ENCODE data around the gene DCHS2. TPM values are rescaled to one million over a fixed set of nuclear protein-coding genes. Genes with fewer than 3 reads are reported as not detected.

The DCHS2 gene
- total and polyA plus RNA-seq, 10 of the 15 experiments (the other 5 are each of a cell fraction or from before 2014, with no cell fraction given) = 0.01 to 0.31 (median 0.06) TPM; not detected in 3

DNA sequence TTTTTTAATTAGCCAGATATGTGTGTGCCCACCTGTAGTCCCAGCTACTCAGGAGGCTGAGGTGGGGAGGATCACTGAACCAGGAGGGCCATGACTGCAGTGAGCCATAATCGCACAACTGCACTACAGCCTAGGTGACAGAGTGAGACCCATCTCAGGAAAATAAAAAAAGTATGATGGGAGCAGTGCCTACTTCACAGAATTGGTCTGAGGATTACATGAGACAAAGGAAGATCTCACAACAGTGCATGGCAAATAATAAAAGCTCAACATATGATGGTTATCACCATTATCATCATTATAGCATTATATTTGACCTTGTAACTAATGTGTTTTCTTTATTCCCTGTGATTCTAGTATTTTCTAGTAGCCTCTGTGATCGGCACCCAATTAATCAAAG lies 19.9 kb upstream of the DCHS2 start:
- H3K27me3 ChIP-seq (replicated peaks in 1 of 2; ENCODE audit: control insufficient read depth in 2 of 2, insufficient read depth in 2 of 2, low read length in 1 of 2) = peaks cover 0 to 3% of the 10 kb centered on the region in 2 experiments; a peak in 2 of 4 replicates
- no peaks in the 10 kb centered on the region for H3K9me3 ChIP-seq (replicated peaks; ENCODE audit: control insufficient read depth, insufficient read depth, low read length)
- no TSS peak for BruUV-seq (replicated peaks)
- no peak for ATAC-seq
- no peak overlapping the region for H3K4me3 ChIP-seq
- in situ Hi-C loops (cut with MboI) = no loop called here
- DNase-seq (ENCODE audit: low read depth, low spot score) = no peak
- no peaks in the 10 kb centered on the region for H3K4me1 ChIP-seq (ENCODE audit: control insufficient read depth, insufficient read depth, low read length)
- POLR2A ChIA-PET = no interaction called here
- H3K36me3 ChIP-seq (ENCODE audit: control insufficient read depth in 2 of 2, insufficient read depth in 2 of 2, low read length in 1 of 2) = no peaks in the 10 kb centered on the region
- SMC1A ChIA-PET (ENCODE audit: uncharacterized antibody, unreplicated experiment) = no interaction called here
- WGBS (ENCODE audit: insufficient coverage, insufficient replicate concordance, low lambda C conversion rate, missing lambda C conversion rate) = 76% methylated on average over 2 of the region's 2 CpGs
- no peaks in the 10 kb centered on the region for H3K79me2 ChIP-seq (ENCODE audit: control insufficient read depth, insufficient read depth, low read length)
- no peak overlapping the region for H3K9ac ChIP-seq (ENCODE audit: control insufficient read depth, insufficient read depth, low read length)
- intact Hi-C loops (cut with micrococcal nuclease; ENCODE audit: unreplicated experiment) = no loop called here
- RAD21 ChIA-PET (ENCODE audit: unreplicated experiment) = no interaction called here
- FAIRE-seq = no peak
- no peak overlapping the region for H3K4me2 ChIP-seq (ENCODE audit: control insufficient read depth, insufficient read depth)
- CTCF ChIA-PET = no interaction called here
- no peak overlapping the region for H2AFZ ChIP-seq (ENCODE audit: control insufficient read depth, low read depth, low read length)
- no peak overlapping the region for H3K27ac ChIP-seq (ENCODE audit: control insufficient read depth, insufficient read depth)
- H4K20me1 ChIP-seq (ENCODE audit: control insufficient read depth, insufficient read depth) = no peaks in the 10 kb centered on the region
- TF ChIP-seq TAF1 (IDR thresholded peaks at IDR 0.05; ENCODE audit: borderline replicate concordance, low read depth, low read length) (no peak), RELA (IDR thresholded peaks at IDR 0.05; ENCODE audit: borderline replicate concordance, partially characterized antibody) (no peak), RFX5 (IDR thresholded peaks at IDR 0.05; ENCODE audit: low read depth, low read length) (no peak), SREBF1 (IDR thresholded peaks at IDR 0.05; ENCODE audit: low read length) (no peak), EGR1 (IDR thresholded peaks at IDR 0.05; ENCODE audit: borderline replicate concordance in 1 of 2, low read depth in 2 of 2, low read length in 2 of 2) (no peak), BACH1 (IDR thresholded peaks at IDR 0.05; ENCODE audit: borderline replicate concordance) (no peak), CREM (IDR thresholded peaks at IDR 0.05; ENCODE audit: low read depth) (no peak), ZNF207 (IDR thresholded peaks at IDR 0.05; ENCODE audit: borderline replicate concordance) (no peak), CBFB (IDR thresholded peaks at IDR 0.05; ENCODE audit: low read depth) (no peak)
- TF ChIP-seq, protein P1, sequence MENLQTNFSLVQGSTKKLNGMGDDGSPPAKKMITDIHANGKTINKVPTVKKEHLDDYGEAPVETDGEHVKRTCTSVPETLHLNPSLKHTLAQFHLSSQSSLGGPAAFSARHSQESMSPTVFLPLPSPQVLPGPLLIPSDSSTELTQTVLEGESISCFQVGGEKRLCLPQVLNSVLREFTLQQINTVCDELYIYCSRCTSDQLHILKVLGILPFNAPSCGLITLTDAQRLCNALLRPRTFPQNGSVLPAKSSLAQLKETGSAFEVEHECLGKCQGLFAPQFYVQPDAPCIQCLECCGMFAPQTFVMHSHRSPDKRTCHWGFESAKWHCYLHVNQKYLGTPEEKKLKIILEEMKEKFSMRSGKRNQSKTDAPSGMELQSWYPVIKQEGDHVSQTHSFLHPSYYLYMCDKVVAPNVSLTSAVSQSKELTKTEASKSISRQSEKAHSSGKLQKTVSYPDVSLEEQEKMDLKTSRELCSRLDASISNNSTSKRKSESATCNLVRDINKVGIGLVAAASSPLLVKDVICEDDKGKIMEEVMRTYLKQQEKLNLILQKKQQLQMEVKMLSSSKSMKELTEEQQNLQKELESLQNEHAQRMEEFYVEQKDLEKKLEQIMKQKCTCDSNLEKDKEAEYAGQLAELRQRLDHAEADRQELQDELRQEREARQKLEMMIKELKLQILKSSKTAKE (IDR thresholded peaks at IDR 0.05; ENCODE audit: low read depth, poor library complexity, severe bottlenecking) = no peak
- TF ChIP-seq, protein P2, sequence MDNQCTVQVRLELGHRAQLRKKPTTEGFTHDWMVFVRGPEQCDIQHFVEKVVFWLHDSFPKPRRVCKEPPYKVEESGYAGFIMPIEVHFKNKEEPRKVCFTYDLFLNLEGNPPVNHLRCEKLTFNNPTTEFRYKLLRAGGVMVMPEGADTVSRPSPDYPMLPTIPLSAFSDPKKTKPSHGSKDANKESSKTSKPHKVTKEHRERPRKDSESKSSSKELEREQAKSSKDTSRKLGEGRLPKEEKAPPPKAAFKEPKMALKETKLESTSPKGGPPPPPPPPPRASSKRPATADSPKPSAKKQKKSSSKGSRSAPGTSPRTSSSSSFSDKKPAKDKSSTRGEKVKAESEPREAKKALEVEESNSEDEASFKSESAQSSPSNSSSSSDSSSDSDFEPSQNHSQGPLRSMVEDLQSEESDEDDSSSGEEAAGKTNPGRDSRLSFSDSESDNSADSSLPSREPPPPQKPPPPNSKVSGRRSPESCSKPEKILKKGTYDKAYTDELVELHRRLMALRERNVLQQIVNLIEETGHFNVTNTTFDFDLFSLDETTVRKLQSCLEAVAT (IDR thresholded peaks at IDR 0.05) = no peak
- TF ChIP-seq, protein P3, sequence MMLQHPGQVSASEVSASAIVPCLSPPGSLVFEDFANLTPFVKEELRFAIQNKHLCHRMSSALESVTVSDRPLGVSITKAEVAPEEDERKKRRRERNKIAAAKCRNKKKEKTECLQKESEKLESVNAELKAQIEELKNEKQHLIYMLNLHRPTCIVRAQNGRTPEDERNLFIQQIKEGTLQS (IDR thresholded peaks at IDR 0.05; ENCODE audit: borderline replicate concordance, extremely low read depth, low read depth, low read length) = no peak
- TF ChIP-seq, protein P4, sequence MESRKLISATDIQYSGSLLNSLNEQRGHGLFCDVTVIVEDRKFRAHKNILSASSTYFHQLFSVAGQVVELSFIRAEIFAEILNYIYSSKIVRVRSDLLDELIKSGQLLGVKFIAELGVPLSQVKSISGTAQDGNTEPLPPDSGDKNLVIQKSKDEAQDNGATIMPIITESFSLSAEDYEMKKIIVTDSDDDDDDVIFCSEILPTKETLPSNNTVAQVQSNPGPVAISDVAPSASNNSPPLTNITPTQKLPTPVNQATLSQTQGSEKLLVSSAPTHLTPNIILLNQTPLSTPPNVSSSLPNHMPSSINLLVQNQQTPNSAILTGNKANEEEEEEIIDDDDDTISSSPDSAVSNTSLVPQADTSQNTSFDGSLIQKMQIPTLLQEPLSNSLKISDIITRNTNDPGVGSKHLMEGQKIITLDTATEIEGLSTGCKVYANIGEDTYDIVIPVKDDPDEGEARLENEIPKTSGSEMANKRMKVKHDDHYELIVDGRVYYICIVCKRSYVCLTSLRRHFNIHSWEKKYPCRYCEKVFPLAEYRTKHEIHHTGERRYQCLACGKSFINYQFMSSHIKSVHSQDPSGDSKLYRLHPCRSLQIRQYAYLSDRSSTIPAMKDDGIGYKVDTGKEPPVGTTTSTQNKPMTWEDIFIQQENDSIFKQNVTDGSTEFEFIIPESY (IDR thresholded peaks at IDR 0.05) = no peak
- TF ChIP-seq, protein P5, sequence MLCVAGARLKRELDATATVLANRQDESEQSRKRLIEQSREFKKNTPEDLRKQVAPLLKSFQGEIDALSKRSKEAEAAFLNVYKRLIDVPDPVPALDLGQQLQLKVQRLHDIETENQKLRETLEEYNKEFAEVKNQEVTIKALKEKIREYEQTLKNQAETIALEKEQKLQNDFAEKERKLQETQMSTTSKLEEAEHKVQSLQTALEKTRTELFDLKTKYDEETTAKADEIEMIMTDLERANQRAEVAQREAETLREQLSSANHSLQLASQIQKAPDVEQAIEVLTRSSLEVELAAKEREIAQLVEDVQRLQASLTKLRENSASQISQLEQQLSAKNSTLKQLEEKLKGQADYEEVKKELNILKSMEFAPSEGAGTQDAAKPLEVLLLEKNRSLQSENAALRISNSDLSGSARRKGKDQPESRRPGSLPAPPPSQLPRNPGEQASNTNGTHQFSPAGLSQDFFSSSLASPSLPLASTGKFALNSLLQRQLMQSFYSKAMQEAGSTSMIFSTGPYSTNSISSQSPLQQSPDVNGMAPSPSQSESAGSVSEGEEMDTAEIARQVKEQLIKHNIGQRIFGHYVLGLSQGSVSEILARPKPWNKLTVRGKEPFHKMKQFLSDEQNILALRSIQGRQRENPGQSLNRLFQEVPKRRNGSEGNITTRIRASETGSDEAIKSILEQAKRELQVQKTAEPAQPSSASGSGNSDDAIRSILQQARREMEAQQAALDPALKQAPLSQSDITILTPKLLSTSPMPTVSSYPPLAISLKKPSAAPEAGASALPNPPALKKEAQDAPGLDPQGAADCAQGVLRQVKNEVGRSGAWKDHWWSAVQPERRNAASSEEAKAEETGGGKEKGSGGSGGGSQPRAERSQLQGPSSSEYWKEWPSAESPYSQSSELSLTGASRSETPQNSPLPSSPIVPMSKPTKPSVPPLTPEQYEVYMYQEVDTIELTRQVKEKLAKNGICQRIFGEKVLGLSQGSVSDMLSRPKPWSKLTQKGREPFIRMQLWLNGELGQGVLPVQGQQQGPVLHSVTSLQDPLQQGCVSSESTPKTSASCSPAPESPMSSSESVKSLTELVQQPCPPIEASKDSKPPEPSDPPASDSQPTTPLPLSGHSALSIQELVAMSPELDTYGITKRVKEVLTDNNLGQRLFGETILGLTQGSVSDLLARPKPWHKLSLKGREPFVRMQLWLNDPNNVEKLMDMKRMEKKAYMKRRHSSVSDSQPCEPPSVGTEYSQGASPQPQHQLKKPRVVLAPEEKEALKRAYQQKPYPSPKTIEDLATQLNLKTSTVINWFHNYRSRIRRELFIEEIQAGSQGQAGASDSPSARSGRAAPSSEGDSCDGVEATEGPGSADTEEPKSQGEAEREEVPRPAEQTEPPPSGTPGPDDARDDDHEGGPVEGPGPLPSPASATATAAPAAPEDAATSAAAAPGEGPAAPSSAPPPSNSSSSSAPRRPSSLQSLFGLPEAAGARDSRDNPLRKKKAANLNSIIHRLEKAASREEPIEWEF (IDR thresholded peaks at IDR 0.05; ENCODE audit: insufficient replicate concordance, low read depth, low read length) = no peak

Data from GM12878 (cell line).